Activated CD4-positive, CD25-positive, alpha-beta regulatory T cell treated with anti-CD3 and anti-CD28 coated beads, Interleukin-2, amount 50 U/mL, for 24 hours (primary cell): ENCODE data around the gene TBC1D5.
"Not testable (repeated sequence)": the region's sequence is repeated elsewhere in the genome, so short reads cannot be mapped to it uniquely, and the experiment has no call there.

Source experiments
- ATAC-seq, 2 donors: fragments of 150-1000 bp; cut with Tn5 transposase; one replicate each; pipeline ENCODE4 v1.10.0; 2021; ENCODE audit warnings: mild to moderate bottlenecking in 1 of 2, moderate library complexity in 1 of 2

Gene TBC1D5

GRCh38 chr3:17749281-17749680 lies 6.8 kb upstream of the TBC1D5 start:
- peak; percentile 55 to 77 for ATAC-seq

- ATAC-seq = no peak
Measured at GRCh38 chr3:17747890-17748247, 5.4 kb upstream of the TBC1D5 start.

GRCh38 chr3:17747174-17747889 lies 4.9 kb upstream of the TBC1D5 start:
- ATAC-seq = no peak

- ATAC-seq = no peak
Measured at GRCh38 chr3:17745894-17746293, 3.5 kb upstream of the TBC1D5 start.

GRCh38 chr3:17745301-17745700 lies 2.9 kb upstream of the TBC1D5 start:
- no peak for ATAC-seq

- no peak for ATAC-seq
Measured at GRCh38 chr3:17744693-17745092, 2.3 kb upstream of the TBC1D5 start.

GRCh38 chr3:17743658-17743995 lies 1.2 kb upstream of the TBC1D5 start:
- no peak for ATAC-seq

- ATAC-seq = peak; percentile 5 to 14
Measured at GRCh38 chr3:17742880-17743657, 638 bp upstream of the TBC1D5 start.

- no peak for ATAC-seq
Measured at GRCh38 chr3:17741621-17742101, 770 bp downstream of the TBC1D5 start.

GRCh38 chr3:17740721-17741141 lies 1.7 kb downstream of the TBC1D5 start:
- peak in 1 of 2 donors; percentile 4 for ATAC-seq

- no peak for ATAC-seq
Measured at GRCh38 chr3:17738921-17739320, 3.5 kb downstream of the TBC1D5 start.

GRCh38 chr3:17738219-17738618 lies 4.2 kb downstream of the TBC1D5 start:
- no peak for ATAC-seq

GRCh38 chr3:17737591-17737990 lies 4.8 kb downstream of the TBC1D5 start:
- no peak for ATAC-seq

- not testable (repeated sequence) for ATAC-seq
Measured at GRCh38 chr3:17735362-17735761, 7.1 kb downstream of the TBC1D5 start.

- no peak for ATAC-seq
Measured at GRCh38 chr3:17733768-17734167, 8.7 kb downstream of the TBC1D5 start.

- no peak for ATAC-seq
Measured at GRCh38 chr3:17733215-17733614, 9.2 kb downstream of the TBC1D5 start.

- no peak for ATAC-seq
Measured at GRCh38 chr3:17730318-17730967, 12.0 kb downstream of the TBC1D5 start.

GRCh38 chr3:17726313-17726712 lies 16.1 kb downstream of the TBC1D5 start:
- ATAC-seq = no peak

- not testable (repeated sequence) for ATAC-seq
Measured at GRCh38 chr3:17725844-17726243, 16.6 kb downstream of the TBC1D5 start.

GRCh38 chr3:17724948-17725347 lies 17.5 kb downstream of the TBC1D5 start:
- ATAC-seq = no peak

- ATAC-seq = no peak
Measured at GRCh38 chr3:17724122-17724521, 18.3 kb downstream of the TBC1D5 start.

GRCh38 chr3:17717411-17717810 lies 25.0 kb downstream of the TBC1D5 start:
- ATAC-seq = no peak

GRCh38 chr3:17714473-17714872 lies 28.0 kb downstream of the TBC1D5 start:
- no peak for ATAC-seq
